ENCODE data around the gene TPPP2.

GRCh38 chr14:21017528-21018245 lies 12.3 kb upstream of the TPPP2 start:
- TF ChIP-seq, protein P1, sequence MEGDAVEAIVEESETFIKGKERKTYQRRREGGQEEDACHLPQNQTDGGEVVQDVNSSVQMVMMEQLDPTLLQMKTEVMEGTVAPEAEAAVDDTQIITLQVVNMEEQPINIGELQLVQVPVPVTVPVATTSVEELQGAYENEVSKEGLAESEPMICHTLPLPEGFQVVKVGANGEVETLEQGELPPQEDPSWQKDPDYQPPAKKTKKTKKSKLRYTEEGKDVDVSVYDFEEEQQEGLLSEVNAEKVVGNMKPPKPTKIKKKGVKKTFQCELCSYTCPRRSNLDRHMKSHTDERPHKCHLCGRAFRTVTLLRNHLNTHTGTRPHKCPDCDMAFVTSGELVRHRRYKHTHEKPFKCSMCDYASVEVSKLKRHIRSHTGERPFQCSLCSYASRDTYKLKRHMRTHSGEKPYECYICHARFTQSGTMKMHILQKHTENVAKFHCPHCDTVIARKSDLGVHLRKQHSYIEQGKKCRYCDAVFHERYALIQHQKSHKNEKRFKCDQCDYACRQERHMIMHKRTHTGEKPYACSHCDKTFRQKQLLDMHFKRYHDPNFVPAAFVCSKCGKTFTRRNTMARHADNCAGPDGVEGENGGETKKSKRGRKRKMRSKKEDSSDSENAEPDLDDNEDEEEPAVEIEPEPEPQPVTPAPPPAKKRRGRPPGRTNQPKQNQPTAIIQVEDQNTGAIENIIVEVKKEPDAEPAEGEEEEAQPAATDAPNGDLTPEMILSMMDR (IDR thresholded peaks at IDR 0.05), result no peak
- TF ChIP-seq POLR2A (IDR thresholded peaks at IDR 0.05), result no peak
